ENCODE measurements around the gene GPR157. TPM values are rescaled to one million over a fixed set of nuclear protein-coding genes. Genes with fewer than 3 reads are reported as not detected.
"Not testable (repeated sequence)": the region's sequence is repeated elsewhere in the genome, so short reads cannot be mapped to it uniquely, and the experiment has no call there.

GPR157 gene
- total RNA-seq, 2 experiments from 2014 or later: 3.1 to 3.3 TPM

DNA sequence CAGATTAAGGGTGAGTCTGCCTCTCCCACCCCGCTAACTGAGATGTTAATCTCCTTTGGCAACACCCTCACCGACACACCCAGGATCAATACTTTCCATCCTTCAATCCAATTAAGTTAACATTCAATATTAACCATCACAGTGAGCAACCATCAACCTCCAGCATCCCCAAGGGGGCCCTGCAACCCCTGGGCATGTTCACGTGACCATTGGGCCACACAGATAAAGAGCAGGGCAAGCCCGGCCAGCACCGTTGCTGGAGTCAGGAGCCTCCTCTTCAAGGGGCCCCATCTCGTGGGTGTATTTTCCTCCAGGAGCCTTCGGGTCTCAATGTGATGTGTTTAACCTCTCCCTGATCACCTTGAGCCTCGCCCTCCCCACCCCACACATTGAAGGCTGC, 8.0 kb upstream of the GPR157 start:
- Mint-ChIP-seq H3K4me1 (peaks cover 4% of the 10 kb centered on the region), H3K27ac (no peak overlapping the region), H3K4me3 (no peak overlapping the region), H3K9me3 (no peaks in the 10 kb centered on the region), H3K27me3 (peaks cover 21% of the 10 kb centered on the region), H3K36me3 (no peaks in the 10 kb centered on the region)
- no peak for DNase-seq
- POLR2A ChIA-PET: no interaction called here
- no peak for ATAC-seq (ENCODE audit: low read depth)

DNA sequence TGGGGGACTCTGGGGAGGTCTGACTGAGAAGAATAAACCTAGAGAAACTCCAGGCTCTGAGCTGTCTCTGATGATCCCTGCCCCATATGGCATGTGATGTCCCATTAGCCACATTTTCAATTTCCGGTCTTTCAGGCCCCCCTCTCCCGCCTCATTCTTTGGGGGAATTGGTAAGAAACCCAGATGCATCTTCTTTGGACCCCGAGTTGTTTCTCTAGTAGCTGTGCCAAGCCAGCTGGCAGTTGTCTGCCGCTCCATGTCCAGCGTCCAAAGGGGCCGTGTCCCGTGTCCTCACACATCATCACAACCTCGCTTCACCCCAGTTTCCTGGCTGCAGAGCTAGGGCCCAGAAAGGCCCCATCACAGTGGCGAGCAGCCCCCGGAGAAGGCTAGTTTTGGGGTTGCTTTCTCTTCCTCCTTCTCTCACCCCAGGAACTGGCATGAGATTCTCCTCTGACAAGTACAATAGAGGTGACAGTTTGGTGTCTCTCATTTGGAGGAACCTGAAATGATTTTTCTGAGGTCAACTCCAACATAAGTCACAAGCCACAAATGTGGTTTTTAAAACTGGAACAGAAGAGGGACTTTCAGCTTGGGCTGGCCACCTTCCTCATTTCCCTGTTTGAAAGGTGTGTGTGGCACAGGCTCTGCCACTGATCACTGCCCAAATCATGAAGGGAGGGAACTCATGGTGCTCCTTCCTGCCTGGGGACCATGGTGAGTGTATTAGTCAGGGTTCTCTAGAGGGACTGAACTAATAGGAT, 6.4 kb upstream of the GPR157 start:
- POLR2A ChIA-PET: interaction anchor here (0.8 kb wide), 1 partner anchor 48 kb away, joined by 3 read pairs; no protein-coding TSS in a partner anchor
- Mint-ChIP-seq H3K4me3 (no peak overlapping the region), H3K9me3 (no peaks in the 10 kb centered on the region), H3K36me3 (no peaks in the 10 kb centered on the region), H3K27ac (no peak overlapping the region), H3K4me1 (peaks cover 4% of the 10 kb centered on the region), H3K27me3 (peaks cover 26% of the 10 kb centered on the region)
- ATAC-seq (ENCODE audit: low read depth) (no peak), DNase-seq (no peak)

DNA sequence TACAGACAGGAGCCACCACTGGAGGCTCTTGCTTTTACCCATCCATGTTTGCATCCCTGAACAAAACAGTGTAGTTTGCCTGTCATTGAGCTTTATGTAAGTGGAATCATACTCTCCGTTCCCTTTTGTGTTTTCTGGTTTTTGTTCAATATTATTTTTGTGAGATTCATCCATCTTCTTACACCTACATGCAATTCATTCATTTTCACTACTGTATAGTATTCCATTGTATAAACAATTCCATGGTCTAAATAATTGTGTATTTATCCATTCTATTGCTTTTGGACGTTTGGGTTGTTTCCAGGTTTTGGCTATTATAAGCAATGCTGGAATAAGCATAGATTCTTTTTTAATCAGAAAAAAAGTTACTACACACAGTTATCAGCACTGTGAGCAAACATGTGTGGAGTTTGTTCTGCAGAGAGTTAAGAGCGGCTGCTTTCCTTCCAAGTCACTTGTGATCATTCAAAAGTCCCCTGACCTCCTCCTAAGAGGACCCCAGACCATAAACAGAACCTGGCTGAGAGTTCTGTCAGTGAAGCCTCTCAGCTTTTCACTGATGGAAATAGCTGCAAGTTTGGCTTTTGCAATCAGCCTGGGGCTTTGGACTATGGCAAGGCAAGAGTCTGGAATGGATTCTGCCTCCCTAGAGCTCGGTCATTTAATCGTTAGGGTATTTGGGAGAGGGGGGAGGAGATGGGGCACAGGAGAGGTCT, 5.1 kb upstream of the GPR157 start:
- Mint-ChIP-seq H3K4me3 (no peak overlapping the region), H3K36me3 (no peaks in the 10 kb centered on the region), H3K4me1 (peaks cover 7% of the 10 kb centered on the region), H3K27me3 (peaks cover 26% of the 10 kb centered on the region), H3K27ac (no peak overlapping the region), H3K9me3 (no peaks in the 10 kb centered on the region)
- POLR2A ChIA-PET: interaction anchor here (0.5 to 0.8 kb wide), 2 partner anchors 50 to 112 kb away, joined by 3 read pairs; no protein-coding TSS in a partner anchor
- ATAC-seq (ENCODE audit: low read depth): no peak
- no peak for DNase-seq

DNA sequence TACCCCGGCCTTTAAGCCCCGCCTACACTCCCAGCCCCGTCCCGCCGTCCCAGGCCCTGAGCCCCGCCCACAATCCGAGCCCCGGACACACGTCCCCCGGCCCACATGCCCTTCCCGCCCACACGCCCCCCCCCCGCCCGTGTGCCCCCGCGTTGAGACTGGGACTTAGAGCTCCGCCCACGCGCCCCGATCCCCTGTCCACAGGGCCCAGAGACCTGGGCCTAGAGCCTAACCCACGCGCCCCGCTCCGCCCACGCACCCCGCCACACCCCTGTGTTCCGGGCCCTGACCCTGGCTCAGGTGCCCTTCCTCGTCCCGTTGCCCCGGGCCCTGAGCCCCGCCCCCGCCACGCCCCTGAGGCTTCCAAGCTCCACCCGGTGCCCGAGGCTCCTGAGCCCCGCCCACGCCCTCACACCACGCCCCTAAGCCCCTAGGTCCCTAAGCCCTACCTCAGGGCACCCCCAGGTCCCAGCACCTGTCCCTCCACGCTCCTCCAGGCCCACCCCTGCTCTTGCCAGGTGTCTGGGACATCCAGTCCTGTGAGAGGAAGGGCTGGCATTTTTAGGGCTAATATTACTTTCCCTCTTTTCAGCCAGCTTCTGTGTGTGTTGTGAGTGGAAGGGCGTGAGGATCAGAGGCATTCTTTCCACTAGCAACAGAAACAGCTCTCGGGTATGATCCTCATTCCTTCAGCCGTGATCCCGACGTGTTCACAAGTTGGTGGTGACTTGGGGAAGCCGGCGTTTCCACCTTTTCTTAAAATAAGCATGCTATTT, 552 bp upstream of the GPR157 start:
- H3K27ac Mint-ChIP-seq: no peak overlapping the region

DNA sequence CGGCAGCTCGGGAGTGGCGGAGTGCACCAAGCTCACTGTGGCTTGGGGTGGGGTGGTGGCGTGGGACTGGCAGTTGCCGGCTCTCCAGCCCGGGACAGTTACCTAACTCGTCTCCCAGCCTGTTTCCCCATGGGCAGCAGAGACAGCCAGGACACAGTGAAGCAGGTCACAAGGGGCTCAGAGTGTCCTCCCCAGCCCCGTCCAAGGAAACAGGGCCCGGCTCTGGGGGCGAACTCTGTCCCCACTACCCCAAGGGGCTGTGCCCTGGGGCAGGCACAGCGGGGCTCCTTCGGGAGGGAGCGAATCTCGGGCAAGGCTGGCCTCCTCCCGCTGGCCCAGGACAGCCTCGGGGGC, 759 bp downstream of the GPR157 start:
- H3K9me3 Mint-ChIP-seq: no peaks in the 10 kb centered on the region
- DNase-seq: no peak
- no peaks in the 10 kb centered on the region for H3K36me3 Mint-ChIP-seq
- H3K4me1 Mint-ChIP-seq: peaks cover 16% of the 10 kb centered on the region
- H3K27ac Mint-ChIP-seq: no peak overlapping the region
- H3K27me3 Mint-ChIP-seq: peaks cover 47% of the 10 kb centered on the region
- ATAC-seq (ENCODE audit: low read depth): no peak
- POLR2A ChIA-PET: no interaction called here
- peak overlapping the region; percentile 83 for H3K4me3 Mint-ChIP-seq

More for the DNA sequence above, 552 bp upstream of the GPR157 start:
- Mint-ChIP-seq H3K9me3 (no peaks in the 10 kb centered on the region), H3K4me1 (peaks cover 17% of the 10 kb centered on the region), H3K27me3 (peaks cover 49% of the 10 kb centered on the region), H3K36me3 (no peaks in the 10 kb centered on the region), H3K4me3 (peak overlapping the region; percentile 77)
- POLR2A ChIA-PET: interaction anchor here (0.6 kb wide), 1 partner anchor 72 kb away, joined by 3 read pairs; no protein-coding TSS in a partner anchor
- ATAC-seq (ENCODE audit: low read depth): peak; percentile 50
- DNase-seq: peak; percentile 83

DNA sequence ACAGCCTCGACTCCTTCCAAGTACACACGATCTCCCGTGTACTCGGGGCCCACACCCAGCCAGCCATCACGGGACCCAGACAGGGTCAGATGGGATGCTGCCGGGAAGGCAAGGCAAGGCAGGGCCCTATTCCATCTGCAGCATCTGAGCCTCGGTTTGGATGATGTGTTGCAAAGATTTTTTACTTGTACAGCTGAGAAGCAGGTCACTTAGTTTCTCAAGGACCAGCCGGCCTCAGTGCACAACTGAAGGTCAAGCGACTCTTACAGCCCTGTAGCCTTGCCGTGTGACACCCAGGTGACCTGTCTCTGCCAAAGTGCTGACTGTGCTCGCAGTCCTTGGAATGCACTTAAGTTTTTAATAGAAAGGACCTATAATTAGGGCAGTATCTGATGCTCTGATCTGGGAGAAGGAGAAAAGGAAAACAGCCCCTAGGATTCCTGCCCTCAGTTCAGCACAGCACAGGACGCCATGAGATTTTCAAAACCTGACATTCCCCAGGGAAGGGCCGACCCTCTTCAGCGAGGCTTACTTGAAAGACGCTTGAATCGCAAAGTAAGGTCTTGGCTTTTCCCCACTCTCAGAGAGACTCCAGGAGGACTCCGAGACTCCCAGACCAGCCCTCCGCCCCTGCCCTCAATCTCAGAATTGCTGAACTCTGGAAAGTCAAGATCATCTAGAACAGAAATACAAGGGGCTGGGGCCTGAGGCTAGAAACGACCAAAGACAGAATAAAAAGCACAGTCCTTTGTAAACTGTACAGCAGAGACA, 1.3 kb downstream of the GPR157 start:
- Mint-ChIP-seq H3K4me3 (peak overlapping the region; percentile 83), H3K36me3 (no peaks in the 10 kb centered on the region), H3K4me1 (peaks cover 19% of the 10 kb centered on the region), H3K27me3 (peaks cover 44% of the 10 kb centered on the region), H3K9me3 (no peaks in the 10 kb centered on the region), H3K27ac (no peak overlapping the region)
- POLR2A ChIA-PET: no interaction called here
- DNase-seq (no peak), ATAC-seq (ENCODE audit: low read depth) (no peak)

DNA sequence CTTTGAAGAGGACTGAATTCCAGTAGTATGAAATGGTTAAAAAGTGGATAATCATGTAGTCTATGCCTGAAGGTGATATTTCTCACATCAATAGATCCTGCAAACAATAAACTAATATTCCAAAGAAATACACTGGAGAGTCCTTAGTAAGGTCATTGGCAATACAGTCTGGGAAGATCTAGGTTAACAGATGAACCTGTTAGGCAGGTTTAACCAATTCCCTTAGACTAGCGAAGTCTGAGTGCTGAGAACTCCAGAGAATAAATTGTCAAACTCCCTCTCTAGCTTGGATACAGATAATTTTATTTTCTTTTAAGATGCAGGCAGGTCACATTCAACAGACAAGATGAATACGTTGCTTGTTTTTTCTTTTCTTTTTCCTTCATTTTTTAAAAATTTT, 2.4 kb downstream of the GPR157 start:
- no peaks in the 10 kb centered on the region for H3K9me3 Mint-ChIP-seq

DNA sequence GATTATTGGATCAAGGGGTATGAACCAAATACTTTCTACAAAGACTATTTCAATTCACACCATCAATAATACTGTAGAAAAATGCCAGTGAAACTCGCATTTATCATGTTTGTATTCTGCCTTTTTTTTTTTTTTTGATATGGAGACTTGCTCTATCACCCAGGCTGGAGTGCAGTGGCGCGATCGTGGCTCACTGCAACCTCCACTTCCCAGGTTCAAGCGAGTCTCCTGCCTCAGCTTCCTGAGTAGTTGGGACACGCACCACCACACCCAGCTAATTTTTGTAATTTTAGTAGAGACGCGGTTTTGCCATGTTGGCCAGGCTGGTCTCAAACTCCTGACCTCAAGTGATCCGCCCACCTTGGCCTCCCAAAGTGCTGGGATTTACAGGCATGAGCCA, 3.1 kb downstream of the GPR157 start:
- H3K4me3 Mint-ChIP-seq; POLR2A ChIA-PET; H3K36me3 Mint-ChIP-seq; DNase-seq; H3K27ac Mint-ChIP-seq; ATAC-seq (ENCODE audit: low read depth); H3K9me3 Mint-ChIP-seq: not testable (repeated sequence)
- H3K27me3 Mint-ChIP-seq: peaks cover 41% of the 10 kb centered on the region
- peaks cover 27% of the 10 kb centered on the region for H3K4me1 Mint-ChIP-seq

More for the DNA sequence above, 2.4 kb downstream of the GPR157 start:
- Mint-ChIP-seq H3K4me1 (peaks cover 27% of the 10 kb centered on the region), H3K4me3 (no peak overlapping the region), H3K36me3 (no peaks in the 10 kb centered on the region), H3K27ac (no peak overlapping the region), H3K27me3 (peaks cover 38% of the 10 kb centered on the region)
- DNase-seq: no peak
- POLR2A ChIA-PET: no interaction called here
- no peak for ATAC-seq (ENCODE audit: low read depth)

DNA sequence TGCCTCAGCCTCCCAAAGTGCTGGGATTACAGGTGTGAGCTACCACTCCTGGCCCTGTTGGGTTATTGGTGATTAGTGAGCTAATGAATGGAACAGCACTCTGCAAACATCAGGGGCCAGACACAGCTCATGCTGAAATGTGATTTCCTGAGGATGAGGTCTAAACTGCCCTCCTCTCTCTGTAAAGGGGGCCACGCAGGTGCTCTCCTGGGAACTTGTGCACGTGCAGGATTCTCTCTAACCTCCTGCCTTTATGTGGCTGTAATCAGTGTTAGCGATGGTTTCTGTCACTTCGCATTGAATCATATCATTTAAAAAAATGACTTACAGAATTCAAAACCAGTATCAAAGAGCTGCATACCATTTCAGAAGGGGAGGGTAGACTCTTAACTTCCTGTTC, 3.6 kb downstream of the GPR157 start:
- H3K9me3 Mint-ChIP-seq: no peaks in the 10 kb centered on the region
- peaks cover 42% of the 10 kb centered on the region for H3K27me3 Mint-ChIP-seq
- DNase-seq: no peak
- POLR2A ChIA-PET: interaction anchor here (0.6 kb wide), 1 partner anchor 212 kb away, joined by 4 read pairs; no protein-coding TSS in a partner anchor
- H3K36me3 Mint-ChIP-seq: no peaks in the 10 kb centered on the region
- peaks cover 27% of the 10 kb centered on the region for H3K4me1 Mint-ChIP-seq
- H3K4me3 Mint-ChIP-seq: no peak overlapping the region
- no peak overlapping the region for H3K27ac Mint-ChIP-seq
- ATAC-seq (ENCODE audit: low read depth): no peak

DNA sequence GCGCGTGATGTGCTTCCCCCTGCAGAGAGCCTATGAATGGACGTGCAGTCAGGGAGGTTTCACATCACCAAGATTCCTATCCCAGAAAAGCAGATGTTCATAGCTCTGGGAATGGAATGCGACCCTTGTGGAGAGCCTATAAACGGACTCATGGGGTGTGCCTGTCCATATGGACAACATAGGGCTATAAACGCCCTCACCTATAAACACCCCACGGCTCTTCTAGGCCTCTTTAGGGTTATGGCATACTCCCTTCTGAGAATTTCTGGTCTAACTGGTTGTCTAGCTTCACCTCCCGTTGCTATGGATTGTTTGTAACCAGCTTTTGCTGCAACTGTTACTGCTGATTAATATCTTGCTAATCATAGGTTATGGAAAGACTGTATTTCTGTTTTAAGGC, 4.5 kb downstream of the GPR157 start:
- not testable (repeated sequence) for ATAC-seq (ENCODE audit: low read depth); DNase-seq; H3K4me3 Mint-ChIP-seq; H3K27ac Mint-ChIP-seq; H3K9me3 Mint-ChIP-seq; H3K36me3 Mint-ChIP-seq
- POLR2A ChIA-PET: interaction anchor here (0.6 kb wide), 2 partner anchors 8 to 205 kb away, joined by 3 read pairs; no protein-coding TSS in a partner anchor
- Mint-ChIP-seq H3K27me3 (peaks cover 42% of the 10 kb centered on the region), H3K4me1 (peaks cover 25% of the 10 kb centered on the region)

DNA sequence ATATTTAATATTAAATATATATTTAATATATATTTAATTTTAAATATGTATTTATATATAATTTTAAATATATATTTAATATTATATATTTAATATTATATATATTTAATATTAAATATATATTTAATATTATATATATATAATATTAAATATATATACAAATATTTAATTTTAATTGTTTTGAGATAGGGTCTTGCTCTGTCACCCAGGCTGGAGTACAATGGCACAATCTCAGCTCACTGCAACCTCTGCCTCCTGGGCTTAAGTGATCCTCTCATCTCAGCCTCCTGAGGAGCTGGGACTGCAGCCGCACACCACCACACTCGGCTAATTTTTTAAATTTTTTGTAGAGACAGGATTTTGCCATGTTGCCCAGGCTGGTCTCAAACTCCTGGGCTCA, 5.2 kb downstream of the GPR157 start:
- H3K27ac Mint-ChIP-seq; DNase-seq; ATAC-seq (ENCODE audit: low read depth); H3K36me3 Mint-ChIP-seq; POLR2A ChIA-PET; H3K4me3 Mint-ChIP-seq; H3K9me3 Mint-ChIP-seq: not testable (repeated sequence)
- Mint-ChIP-seq H3K4me1 (peaks cover 25% of the 10 kb centered on the region), H3K27me3 (peaks cover 42% of the 10 kb centered on the region)

DNA sequence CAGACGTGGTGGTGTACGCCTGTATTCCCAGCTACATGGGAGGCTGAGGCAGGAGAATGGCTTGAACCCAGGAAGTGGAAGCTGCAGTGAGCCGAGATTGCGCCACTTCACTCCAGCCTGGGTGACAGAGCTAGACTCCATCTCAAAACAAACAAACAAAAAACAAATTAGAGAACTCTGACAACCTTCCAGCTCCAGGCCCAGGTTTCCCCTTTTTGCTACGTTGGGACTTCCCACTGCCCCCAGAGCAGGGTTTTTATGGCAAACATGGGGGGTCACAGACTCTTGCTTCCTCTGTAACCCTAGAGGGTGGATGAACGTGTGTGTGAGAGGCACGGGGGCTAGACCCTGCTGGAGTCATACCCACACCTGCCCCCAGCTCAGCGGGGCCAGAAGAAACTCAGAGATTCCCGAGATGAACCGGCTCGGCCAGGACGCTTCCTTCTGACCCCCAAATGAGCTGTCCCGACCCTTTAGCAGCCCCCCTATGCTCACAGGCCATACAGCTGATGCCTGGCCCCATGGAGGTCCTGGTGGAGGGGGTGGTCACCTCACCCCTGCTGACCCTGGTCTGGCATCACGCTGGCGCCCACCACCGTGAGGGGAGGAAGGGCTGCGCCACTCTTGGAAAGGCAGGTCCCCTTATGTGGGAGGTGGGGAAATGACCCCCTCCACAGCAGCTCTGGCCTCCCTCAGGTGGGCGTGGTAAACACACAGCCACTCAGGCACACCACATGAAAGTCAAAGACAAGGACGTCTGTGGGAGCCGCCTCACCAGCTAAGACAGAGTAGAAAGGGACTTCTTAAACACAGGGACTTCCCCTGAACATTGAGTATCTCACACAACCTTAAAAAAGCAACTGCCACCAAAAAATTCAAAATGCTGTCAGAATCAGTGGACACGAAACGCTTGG, 7.1 kb downstream of the GPR157 start:
- Mint-ChIP-seq H3K36me3 (no peaks in the 10 kb centered on the region), H3K9me3 (no peaks in the 10 kb centered on the region), H3K4me1 (peaks cover 20% of the 10 kb centered on the region), H3K4me3 (peak overlapping the region; percentile 63), H3K27ac (peak overlapping the region; percentile 73), H3K27me3 (peaks cover 28% of the 10 kb centered on the region)
- ATAC-seq (ENCODE audit: low read depth) (peak; percentile 88), DNase-seq (peak; percentile 57)
- POLR2A ChIA-PET: interaction anchor here (0.5 kb wide), 1 partner anchor 16 kb away, joined by 3 read pairs; no protein-coding TSS in a partner anchor

Data from activated naive CD8-positive, alpha-beta T cell treated with anti-CD3 and anti-CD28 coated beads, Interleukin-2, amount 10 ng/mL, durations not matched to agents 7 days and 5 days (primary cell).